HG03280 (cell line): Measurements from ENCODE around the gene TMEM143.
A peak's percentile ranks its signal among the peaks of the same experiment; 100 is the strongest.

Experiments used
- ATAC-seq: cut with Tn5 transposase; IDR thresholded peaks from one replicate; pipeline ENCODE4 v1.9.1; 2021; ENCODE audit warnings: mild to moderate bottlenecking, moderate library complexity; ENCODE audit not compliant: unreplicated experiment

Gene TMEM143

DNA sequence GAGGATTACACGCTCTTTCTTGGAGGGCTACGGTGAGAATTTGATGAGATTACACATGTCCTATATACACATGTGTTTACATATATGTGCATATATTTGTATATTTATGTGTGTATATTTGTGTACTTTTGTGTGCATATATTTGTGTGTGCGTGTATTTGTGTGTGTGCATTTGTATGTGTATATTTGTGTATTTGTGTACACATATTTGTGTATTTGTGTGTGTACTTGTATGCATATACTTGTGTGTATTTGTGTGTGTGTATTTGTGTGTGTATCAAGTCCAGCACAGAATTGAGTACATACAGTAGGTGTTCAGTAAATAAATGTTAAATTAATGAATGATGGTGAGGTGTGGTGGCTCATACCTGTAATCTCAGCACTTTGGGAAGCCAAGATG lies 1.8 kb downstream of the TMEM143 start:
- ATAC-seq, result no peak

DNA sequence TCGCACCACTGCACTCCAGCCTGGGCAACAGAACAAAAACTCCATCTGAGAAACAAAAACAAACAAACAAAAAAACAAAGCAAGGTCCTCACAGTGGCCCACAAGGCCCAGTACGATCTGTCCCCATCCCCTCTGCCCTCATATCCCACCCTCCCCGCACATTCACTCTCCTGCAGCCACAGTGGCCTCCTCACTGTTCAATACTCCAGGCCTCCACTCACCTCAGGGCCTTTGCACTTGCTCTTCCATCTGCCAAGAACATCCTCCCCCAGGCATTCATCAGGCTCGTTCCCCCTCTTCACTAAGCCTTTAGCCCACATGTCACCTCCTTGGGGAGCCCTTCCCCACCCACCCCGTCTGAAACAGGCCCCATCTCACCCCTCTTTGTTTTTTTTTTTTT lies 4.6 kb downstream of the TMEM143 start:
- ATAC-seq, result no peak

GRCh38 chr19:48355365-48355954 lies 8.3 kb downstream of the TMEM143 start:
- no peak for ATAC-seq

DNA sequence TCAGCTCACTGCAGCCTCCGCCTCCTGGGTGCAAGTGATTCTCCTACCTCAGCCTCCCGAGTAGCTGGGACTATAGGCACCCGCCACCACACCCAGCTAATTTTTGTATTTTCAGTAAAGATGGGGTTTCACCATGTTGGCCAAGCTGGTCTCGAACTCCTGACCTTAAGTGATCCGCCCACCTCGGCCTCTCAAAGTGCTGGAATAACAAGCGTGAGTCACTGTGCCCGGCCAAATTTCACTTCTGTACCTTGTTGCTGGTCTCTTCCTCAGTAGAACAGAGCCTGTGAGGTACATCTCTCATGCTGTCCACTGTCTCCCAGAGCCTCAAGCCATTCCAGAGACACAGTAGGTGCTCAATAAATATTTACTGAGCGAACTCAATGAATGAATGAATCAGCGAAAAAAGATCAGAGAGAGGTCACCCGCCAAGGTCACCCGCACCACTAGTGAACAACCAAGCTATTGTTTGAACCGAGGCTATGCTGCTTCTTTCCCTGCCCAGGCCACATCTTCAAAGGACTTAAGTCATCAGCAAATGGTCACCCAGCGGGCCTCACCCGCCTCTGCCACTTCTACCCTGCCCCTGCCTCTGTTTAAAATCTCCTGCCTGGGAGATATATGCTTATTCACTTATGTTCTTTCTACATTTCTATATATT lies 9.3 kb downstream of the TMEM143 start:
- no peak for ATAC-seq

- ATAC-seq, result no peak
Measured at GRCh38 chr19:48353677-48354076, 10.1 kb downstream of the TMEM143 start.

DNA sequence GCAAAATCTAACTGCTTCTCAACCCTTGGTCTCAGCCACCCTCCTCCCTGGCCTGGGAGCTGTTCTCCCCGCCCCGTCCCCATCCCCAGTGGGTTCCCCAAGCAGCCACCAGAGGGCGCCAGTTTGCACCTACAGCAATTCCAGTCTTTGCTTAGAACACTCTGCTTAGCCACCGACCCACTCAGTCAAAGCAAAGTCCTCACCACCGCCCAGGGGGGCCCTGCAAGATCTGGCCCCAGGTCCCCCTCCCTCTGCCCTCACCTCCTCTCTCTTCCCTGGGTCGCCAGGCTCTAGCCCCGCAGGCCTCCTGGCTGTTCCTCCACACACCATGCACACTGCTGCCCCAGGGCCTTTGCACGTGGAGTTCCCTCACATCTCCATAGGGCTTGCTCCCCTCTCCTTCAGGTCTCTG lies 12.4 kb downstream of the TMEM143 start:
- no peak for ATAC-seq

- no peak for ATAC-seq
Measured at GRCh38 chr19:48350856-48351255, 12.9 kb downstream of the TMEM143 start.

DNA sequence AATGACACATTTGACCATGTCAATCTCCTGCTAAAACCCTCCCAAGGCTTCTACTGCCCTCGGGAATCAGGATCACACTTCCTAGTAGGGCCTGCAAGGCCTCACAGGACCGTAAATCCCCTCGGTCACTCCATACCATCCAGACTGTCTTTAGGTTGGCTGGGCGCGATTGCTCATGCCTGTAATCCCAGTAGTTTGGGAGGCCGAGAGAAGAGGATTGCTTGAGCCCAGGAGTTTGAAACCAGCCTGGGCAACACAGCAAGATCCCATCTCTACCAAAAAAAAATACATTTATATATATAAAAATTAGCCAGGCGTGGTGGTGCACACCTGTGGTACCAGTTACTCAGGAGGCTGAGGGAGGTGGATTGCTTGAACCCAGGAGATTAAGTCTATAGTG lies 15.0 kb downstream of the TMEM143 start:
- ATAC-seq, result no peak

DNA sequence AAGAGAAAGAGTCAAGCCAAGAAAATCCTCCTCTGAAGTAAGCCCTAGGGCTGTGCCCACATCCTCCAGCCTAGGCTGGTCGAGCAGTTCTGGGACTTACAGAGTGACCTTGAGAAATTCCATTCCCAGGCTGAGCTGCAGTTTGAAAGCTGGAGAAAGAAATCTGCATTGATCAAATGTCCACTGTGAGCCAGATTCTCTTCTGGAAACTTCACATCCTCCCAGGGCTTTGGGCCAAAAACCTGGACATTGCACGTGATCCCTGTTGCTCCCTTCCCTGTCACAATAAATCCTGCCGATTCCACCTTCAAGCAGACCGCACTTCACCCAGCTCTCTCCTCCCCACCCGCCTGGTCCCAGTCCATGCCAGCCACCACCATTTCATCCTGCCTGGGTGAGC lies 15.7 kb downstream of the TMEM143 start:
- no peak for ATAC-seq

GRCh38 chr19:48346191-48346590 lies 17.5 kb downstream of the TMEM143 start:
- ATAC-seq, result no peak

DNA sequence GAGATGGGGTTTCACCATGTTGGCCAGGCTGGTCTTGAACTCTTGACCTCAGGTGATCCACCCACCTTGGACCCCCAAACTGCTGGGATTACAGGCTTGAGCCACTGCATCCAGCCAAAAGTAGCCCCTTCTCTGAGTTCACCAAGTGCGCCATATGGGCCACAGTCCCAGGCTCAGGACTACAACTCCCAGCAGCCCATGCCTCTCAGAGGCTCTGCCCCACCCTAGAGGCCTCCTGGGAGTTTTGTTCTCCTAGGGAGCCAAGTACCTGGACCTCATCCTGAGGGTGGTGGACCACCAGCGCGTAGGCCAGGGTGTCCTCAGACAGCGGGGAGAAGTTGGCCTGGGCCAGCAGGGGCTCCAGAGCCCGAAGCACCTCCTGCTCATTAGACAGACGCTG lies 18.8 kb downstream of the TMEM143 start:
- no peak for ATAC-seq

DNA sequence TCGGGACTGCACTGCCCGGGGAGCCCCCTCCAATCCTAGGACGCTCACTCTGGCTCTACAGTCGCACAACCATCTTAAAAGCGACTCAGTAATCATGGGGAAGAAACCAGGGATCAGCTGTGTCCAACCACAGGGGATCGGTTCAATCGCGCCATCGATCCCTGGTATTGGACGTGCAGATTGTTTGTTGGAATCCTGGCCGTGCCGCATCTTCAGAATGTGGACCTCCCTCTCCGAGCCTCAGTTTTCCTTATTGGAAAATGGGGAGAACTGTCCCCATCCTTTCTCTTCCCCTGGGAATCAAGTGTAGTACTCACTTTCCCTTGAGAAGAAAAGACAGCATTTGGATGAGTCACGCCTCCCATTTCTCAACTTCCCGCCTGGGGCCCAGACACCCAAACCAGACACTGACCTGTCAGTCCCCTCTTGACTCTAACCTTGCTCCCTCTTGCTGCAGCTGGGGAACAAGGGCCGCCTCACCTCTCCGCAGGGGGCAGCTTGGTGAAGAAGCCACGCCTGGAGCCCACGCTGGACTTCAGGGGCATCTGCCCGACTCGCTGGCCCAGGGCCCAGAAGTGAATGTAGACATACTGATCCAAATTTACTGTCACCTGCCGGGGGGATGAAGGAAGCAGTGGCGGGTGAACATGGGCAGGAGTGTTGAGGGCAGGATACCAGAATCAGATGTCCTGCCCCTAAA lies 20.7 kb downstream of the TMEM143 start:
- no peak for ATAC-seq

- ATAC-seq, result no peak
Measured at GRCh38 chr19:48342414-48342738, 21.4 kb downstream of the TMEM143 start.

DNA sequence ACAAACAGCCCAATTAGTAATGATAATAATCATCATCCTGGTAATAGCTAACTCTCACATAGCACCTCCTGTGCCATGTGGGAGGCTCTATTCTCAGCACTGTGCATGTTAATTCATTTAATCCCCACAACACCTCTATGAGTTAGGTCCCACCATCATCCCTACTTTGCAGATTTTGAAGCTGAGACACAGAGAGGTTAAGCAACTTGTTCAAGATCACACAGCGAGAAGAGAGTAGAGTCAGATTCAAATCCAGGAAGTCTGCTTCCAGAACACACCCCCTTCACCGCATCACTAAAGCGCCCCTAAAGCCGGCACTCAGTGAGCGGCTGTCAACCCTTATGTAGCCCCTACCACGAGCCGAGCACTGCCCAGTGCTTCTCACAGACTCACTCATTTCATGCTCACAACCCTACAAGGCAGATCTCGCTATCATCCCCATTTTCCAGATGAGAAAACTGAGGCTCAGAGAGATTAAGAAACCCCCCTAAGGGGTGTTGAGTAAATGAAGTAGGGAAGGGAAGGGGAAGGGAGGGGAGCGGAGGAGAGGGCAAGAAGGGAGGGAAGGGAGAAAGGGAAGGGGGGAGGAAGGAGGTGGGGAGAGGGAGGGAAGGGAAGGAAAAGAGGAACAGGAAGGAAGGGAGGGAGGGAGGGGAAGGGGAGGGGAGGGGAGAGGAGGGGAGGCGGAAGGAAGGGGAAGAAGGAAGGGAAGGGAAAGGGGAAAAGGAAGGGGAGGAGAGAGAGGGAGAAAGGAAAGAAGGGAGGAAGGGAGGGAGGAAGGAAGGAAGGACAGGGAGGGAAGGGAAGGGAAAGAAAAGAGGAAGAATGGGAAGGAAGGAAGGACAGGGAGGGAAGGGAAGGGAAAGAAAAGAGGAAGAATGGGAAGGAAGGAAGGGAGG lies 22.0 kb downstream of the TMEM143 start:
- no peak for ATAC-seq

DNA sequence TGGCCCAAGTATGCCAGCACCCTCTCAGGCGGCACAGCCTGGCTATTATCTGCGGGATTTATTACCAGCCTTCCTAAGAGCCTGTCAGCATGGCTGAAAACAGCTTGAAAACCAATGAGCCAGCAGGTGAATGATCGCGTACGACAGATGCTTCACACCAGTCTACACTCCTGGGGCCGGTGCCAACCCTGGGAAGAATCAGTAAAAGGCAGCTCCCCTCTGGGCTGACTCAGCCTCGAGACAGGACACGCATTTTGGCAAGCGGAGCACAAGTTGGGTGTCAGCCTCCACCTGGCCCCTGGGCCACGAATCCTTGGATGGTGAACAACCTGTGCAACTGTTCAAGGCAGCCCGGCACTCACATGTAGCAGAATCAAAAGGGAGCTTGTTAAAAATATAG lies 22.7 kb downstream of the TMEM143 start:
- no peak for ATAC-seq

GRCh38 chr19:48338802-48339503 lies 24.8 kb downstream of the TMEM143 start:
- ATAC-seq, result no peak

DNA sequence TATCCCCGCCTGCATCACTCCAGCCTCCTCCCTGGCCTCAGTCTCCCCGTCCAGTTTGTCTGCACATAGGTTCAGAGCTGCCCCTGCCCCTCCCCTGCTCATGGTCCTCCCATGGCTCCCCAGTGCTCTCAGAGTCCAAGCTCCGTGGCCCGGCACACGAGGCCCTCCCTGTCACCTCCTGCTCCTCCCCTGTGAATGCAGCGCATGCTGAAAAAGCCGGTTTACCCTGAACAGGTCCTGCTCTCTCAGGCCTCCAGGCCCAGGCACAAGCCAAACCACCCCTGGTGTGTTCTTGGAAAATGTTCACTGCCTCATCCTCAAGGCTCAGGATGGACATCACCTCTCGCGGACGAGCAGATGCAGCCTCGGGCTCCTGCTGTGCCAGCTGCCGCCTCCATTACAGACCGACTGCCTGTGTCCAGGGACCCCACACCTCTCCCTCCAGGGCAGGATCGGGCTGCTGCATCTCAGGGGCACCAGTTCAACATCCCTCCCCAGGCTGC lies 25.4 kb downstream of the TMEM143 start:
- ATAC-seq, result no peak

DNA sequence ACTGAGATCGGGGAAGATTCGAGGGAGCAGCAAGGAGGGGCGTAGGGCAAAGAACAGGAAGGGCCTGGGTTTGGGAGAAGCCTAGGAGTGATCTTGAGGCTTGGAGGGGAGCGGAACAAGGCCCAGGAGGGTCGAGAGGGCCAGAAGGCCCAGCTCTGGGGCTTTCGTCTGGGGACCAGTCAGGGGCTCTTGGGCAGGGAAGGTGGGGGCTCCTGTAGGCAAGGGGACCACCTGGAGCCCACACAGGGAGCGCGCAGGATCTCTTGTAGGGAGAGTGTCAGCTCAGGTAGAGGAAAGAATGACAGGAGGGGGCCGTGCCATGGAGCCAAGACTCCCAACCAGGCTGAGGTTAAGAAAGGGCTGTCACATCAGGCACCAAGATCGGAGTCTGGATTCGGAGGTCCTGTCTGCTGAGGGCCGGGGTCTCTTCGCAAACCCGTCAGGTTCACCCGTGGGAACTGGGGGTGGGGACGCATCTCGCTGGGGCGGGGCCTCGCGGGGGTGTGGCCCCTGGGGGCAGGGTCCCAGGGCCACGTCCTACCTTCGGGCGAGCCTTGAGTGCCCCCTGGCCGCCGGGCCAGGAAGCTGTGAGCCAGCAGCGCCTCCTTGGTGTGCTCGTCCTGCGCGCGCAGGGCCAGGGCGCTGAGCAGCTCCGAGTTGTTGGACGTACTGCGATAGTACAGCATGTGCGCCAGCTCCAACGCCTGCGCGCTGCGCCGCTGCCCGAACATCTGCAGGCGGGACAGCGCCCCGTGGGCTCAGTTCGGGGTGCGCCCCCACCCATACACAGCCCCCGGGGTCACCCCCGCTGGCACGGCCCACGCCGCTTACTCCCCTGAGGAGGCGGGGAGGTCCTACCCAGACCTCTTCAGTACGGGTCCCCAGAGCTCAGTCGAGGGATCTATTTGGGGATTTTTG lies 30.0 kb downstream of the TMEM143 start:
- ATAC-seq, result peak; percentile 56

DNA sequence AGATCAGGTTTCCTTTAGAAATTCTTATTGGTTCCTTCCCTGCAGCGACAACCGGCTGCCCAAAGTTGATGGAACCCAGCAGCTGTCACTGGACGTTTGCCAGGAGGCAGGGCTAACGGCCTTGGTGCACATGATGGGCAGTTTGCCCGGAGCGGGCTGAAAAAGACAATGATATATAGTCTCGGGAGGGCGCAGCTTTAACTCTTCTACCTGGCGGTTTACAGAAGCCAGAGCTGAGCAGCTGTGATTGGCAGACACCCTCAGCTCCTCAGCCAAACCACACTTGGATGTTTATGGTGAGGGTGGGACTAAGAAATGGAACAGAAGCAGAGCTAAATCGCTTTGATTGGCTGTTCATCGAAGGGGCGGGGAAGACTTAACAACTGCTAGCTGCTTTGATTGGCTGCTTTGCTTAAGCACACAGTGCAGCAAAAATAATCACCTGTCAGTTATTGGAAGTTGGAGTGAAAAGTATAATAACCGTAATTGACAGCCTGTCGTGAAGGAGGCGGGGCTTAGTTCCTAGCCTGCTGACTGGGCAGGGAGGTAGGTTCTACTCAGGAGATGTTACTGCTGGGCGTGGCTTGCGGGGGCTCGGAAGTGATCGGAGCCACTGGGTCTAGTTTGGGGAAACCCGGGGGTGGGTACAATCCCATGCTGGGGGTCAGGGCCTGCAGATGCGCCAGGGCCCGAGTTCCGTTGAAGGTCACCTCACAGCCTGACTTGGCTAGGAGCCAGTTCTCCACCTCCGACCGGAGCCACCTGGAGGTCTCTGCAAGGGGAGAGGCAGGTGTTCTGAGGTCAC lies 30.9 kb downstream of the TMEM143 start:
- peak; percentile 57 for ATAC-seq
